Measurements from ENCODE around the gene ARHGAP23.

The ARHGAP23 gene

GRCh38 chr17:38425031-38425430, 3.2 kb upstream of the ARHGAP23 start:
- H3K9ac ChIP-seq (ENCODE audit: low read length) = no peak overlapping the region

GRCh38 chr17:38425744-38426143, 2.5 kb upstream of the ARHGAP23 start:
- Histone ChIP-seq H3K27me3 (ENCODE audit: control insufficient read depth, insufficient read depth, low read length) (peaks cover 33% of the 10 kb centered on the region), H3K36me3 (ENCODE audit: control insufficient read depth, insufficient read depth, low read length) (no peaks in the 10 kb centered on the region), H3K9ac (ENCODE audit: low read length) (no peak overlapping the region), H3K9me3 (ENCODE audit: control insufficient read depth, low read length) (no peaks in the 10 kb centered on the region), H3K4me1 (ENCODE audit: control insufficient read depth, insufficient read depth, low read length) (peaks cover 12% of the 10 kb centered on the region), H3K4me3 (ENCODE audit: low read length) (no peak overlapping the region)

More at GRCh38 chr17:38425031-38425430, 3.2 kb upstream of the ARHGAP23 start:
- Histone ChIP-seq H3K4me3 (ENCODE audit: low read length) (no peak overlapping the region), H3K36me3 (ENCODE audit: control insufficient read depth, insufficient read depth, low read length) (no peaks in the 10 kb centered on the region), H3K4me1 (ENCODE audit: control insufficient read depth, insufficient read depth, low read length) (peaks cover 12% of the 10 kb centered on the region), H3K27me3 (ENCODE audit: control insufficient read depth, insufficient read depth, low read length) (peaks cover 39% of the 10 kb centered on the region), H3K9me3 (ENCODE audit: control insufficient read depth, low read length) (no peaks in the 10 kb centered on the region)

GRCh38 chr17:38426441-38426840, 1.8 kb upstream of the ARHGAP23 start:
- no peak overlapping the region for H3K9ac ChIP-seq (ENCODE audit: low read length)
- no peak overlapping the region for H3K4me3 ChIP-seq (ENCODE audit: low read length)
- H3K36me3 ChIP-seq (ENCODE audit: control insufficient read depth, insufficient read depth, low read length) = no peaks in the 10 kb centered on the region
- H3K9me3 ChIP-seq (ENCODE audit: control insufficient read depth, low read length) = no peaks in the 10 kb centered on the region
- peaks cover 28% of the 10 kb centered on the region for H3K27me3 ChIP-seq (ENCODE audit: control insufficient read depth, insufficient read depth, low read length)
- H3K4me1 ChIP-seq (ENCODE audit: control insufficient read depth, insufficient read depth, low read length) = peaks cover 12% of the 10 kb centered on the region

- H3K4me1 ChIP-seq (ENCODE audit: control insufficient read depth, insufficient read depth, low read length) = peaks cover 10% of the 10 kb centered on the region
- no peaks in the 10 kb centered on the region for H3K36me3 ChIP-seq (ENCODE audit: control insufficient read depth, insufficient read depth, low read length)
- H3K9me3 ChIP-seq (ENCODE audit: control insufficient read depth, low read length) = no peaks in the 10 kb centered on the region
- H3K27me3 ChIP-seq (ENCODE audit: control insufficient read depth, insufficient read depth, low read length) = peaks cover 19% of the 10 kb centered on the region
- H3K4me3 ChIP-seq (ENCODE audit: low read length) = no peak overlapping the region
- peak overlapping the region; percentile 70 for H3K9ac ChIP-seq (ENCODE audit: low read length)
These were observed 909 bp upstream of the ARHGAP23 start for GRCh38 chr17:38427160-38427949.

- H3K4me3 ChIP-seq (ENCODE audit: low read length) = peak overlapping the region; percentile 12
- no peaks in the 10 kb centered on the region for H3K36me3 ChIP-seq (ENCODE audit: control insufficient read depth, insufficient read depth, low read length)
- H3K4me1 ChIP-seq (ENCODE audit: control insufficient read depth, insufficient read depth, low read length) = peaks cover 8% of the 10 kb centered on the region
- H3K9me3 ChIP-seq (ENCODE audit: control insufficient read depth, low read length) = no peaks in the 10 kb centered on the region
- peaks cover 14% of the 10 kb centered on the region for H3K27me3 ChIP-seq (ENCODE audit: control insufficient read depth, insufficient read depth, low read length)
- peak overlapping the region; percentile 42 for H3K9ac ChIP-seq (ENCODE audit: low read length)
These were observed 543 bp downstream of the ARHGAP23 start for GRCh38 chr17:38428643-38429371.

- Histone ChIP-seq H3K27me3 (ENCODE audit: control insufficient read depth, insufficient read depth, low read length) (peaks cover 14% of the 10 kb centered on the region), H3K36me3 (ENCODE audit: control insufficient read depth, insufficient read depth, low read length) (no peaks in the 10 kb centered on the region), H3K4me1 (ENCODE audit: control insufficient read depth, insufficient read depth, low read length) (peaks cover 8% of the 10 kb centered on the region), H3K9me3 (ENCODE audit: control insufficient read depth, low read length) (no peaks in the 10 kb centered on the region), H3K9ac (ENCODE audit: low read length) (peak overlapping the region; percentile 18), H3K4me3 (ENCODE audit: low read length) (no peak overlapping the region)
These were observed 1.3 kb downstream of the ARHGAP23 start for GRCh38 chr17:38429476-38430100.

- Histone ChIP-seq H3K9me3 (ENCODE audit: control insufficient read depth, low read length) (no peaks in the 10 kb centered on the region), H3K4me3 (ENCODE audit: low read length) (no peak overlapping the region), H3K27me3 (ENCODE audit: control insufficient read depth, insufficient read depth, low read length) (peaks cover 10% of the 10 kb centered on the region), H3K36me3 (ENCODE audit: control insufficient read depth, insufficient read depth, low read length) (no peaks in the 10 kb centered on the region), H3K9ac (ENCODE audit: low read length) (no peak overlapping the region), H3K4me1 (ENCODE audit: control insufficient read depth, insufficient read depth, low read length) (peaks cover 8% of the 10 kb centered on the region)
These were observed 2.1 kb downstream of the ARHGAP23 start for GRCh38 chr17:38430316-38430715.

- no peaks in the 10 kb centered on the region for H3K36me3 ChIP-seq (ENCODE audit: control insufficient read depth, insufficient read depth, low read length)
- no peaks in the 10 kb centered on the region for H3K9me3 ChIP-seq (ENCODE audit: control insufficient read depth, low read length)
- no peak overlapping the region for H3K4me3 ChIP-seq (ENCODE audit: low read length)
- H3K27me3 ChIP-seq (ENCODE audit: control insufficient read depth, insufficient read depth, low read length) = peaks cover 10% of the 10 kb centered on the region
- no peak overlapping the region for H3K9ac ChIP-seq (ENCODE audit: low read length)
- peaks cover 8% of the 10 kb centered on the region for H3K4me1 ChIP-seq (ENCODE audit: control insufficient read depth, insufficient read depth, low read length)
These were observed 2.6 kb downstream of the ARHGAP23 start for GRCh38 chr17:38430822-38431221.

- H3K4me3 ChIP-seq (ENCODE audit: low read length) = no peak overlapping the region
These were observed 3.3 kb downstream of the ARHGAP23 start for GRCh38 chr17:38431346-38432145.

GRCh38 chr17:38434178-38434665, 6.0 kb downstream of the ARHGAP23 start:
- no peak overlapping the region for H3K9ac ChIP-seq (ENCODE audit: low read length)
- no peaks in the 10 kb centered on the region for H3K4me1 ChIP-seq (ENCODE audit: control insufficient read depth, insufficient read depth, low read length)
- H3K9me3 ChIP-seq (ENCODE audit: control insufficient read depth, low read length) = no peaks in the 10 kb centered on the region
- no peaks in the 10 kb centered on the region for H3K36me3 ChIP-seq (ENCODE audit: control insufficient read depth, insufficient read depth, low read length)
- H3K27me3 ChIP-seq (ENCODE audit: control insufficient read depth, insufficient read depth, low read length) = no peaks in the 10 kb centered on the region
- no peak overlapping the region for H3K4me3 ChIP-seq (ENCODE audit: low read length)

More at GRCh38 chr17:38431346-38432145, 3.3 kb downstream of the ARHGAP23 start:
- H3K9me3 ChIP-seq (ENCODE audit: control insufficient read depth, low read length) = no peaks in the 10 kb centered on the region
- H3K27me3 ChIP-seq (ENCODE audit: control insufficient read depth, insufficient read depth, low read length) = peaks cover 10% of the 10 kb centered on the region
- H3K4me1 ChIP-seq (ENCODE audit: control insufficient read depth, insufficient read depth, low read length) = peaks cover 8% of the 10 kb centered on the region
- no peaks in the 10 kb centered on the region for H3K36me3 ChIP-seq (ENCODE audit: control insufficient read depth, insufficient read depth, low read length)
- no peak overlapping the region for H3K9ac ChIP-seq (ENCODE audit: low read length)

GRCh38 chr17:38435795-38436194, 7.5 kb downstream of the ARHGAP23 start:
- no peak overlapping the region for H3K4me3 ChIP-seq (ENCODE audit: low read length)
- H3K4me1 ChIP-seq (ENCODE audit: control insufficient read depth, insufficient read depth, low read length) = no peaks in the 10 kb centered on the region
- no peaks in the 10 kb centered on the region for H3K27me3 ChIP-seq (ENCODE audit: control insufficient read depth, insufficient read depth, low read length)
- no peak overlapping the region for H3K9ac ChIP-seq (ENCODE audit: low read length)
- H3K9me3 ChIP-seq (ENCODE audit: control insufficient read depth, low read length) = no peaks in the 10 kb centered on the region
- no peaks in the 10 kb centered on the region for H3K36me3 ChIP-seq (ENCODE audit: control insufficient read depth, insufficient read depth, low read length)

Measured in mucosa of stomach (tissue), 1 donor.